Heart left ventricle (tissue), 13 donors: ENCODE data around the gene CLSTN2.

ENCODE experiments used
- POLR2A ChIP-seq, 2 donors: fragments of 450-650 bp; IDR thresholded peaks; one replicate each; pipeline ENCODE4 v1.6.1; 2017; ENCODE audit warnings: antibody characterized with exemption in 2 of 2, mild to moderate bottlenecking in 2 of 2, moderate library complexity in 2 of 2
- TF ChIP-seq, protein P1 (sequence below), 12 donors: fragments of 200-600 bp; sonication (generic) in 4 of 12; IDR thresholded peaks; one replicate each; pipeline versions ENCODE4 v1.5.0 to v1.8.0; 2018 to 2022; ENCODE audit warnings: antibody characterized with exemption in 12 of 12, mild to moderate bottlenecking in 5 of 12
- donor health status: ischemic (EF 13 %, LVEDD 7.1; RV severe dilation, severe dysfunction).
- donor health status: DM: no; HTN: yes; CAD: no.
- donor health status: DM: no; HTN: no; CAD: no.
- donor health status: ischemic (EF 25% LVEDD 6.9; RV normal size, moderate dysfunction).
- donor health status: ischemic (EF 25% LVEDD 5.7; RV mildly dilated, moderate dysfunction).
- donor health status: ischemic (EF 35%, LVEDD 5.7; RV mildly dilated, moderate dysfunction).
- donor health status: nonischemic (EF 11% LVEDD 7.7; RV severe dilation, severe dysfunction).
- donor health status: DM: yes; HTN: yes; CAD: no.
- donor health status: PGD.
- donor health status: ischemic (EF 29% LVEDD 5.4; RV normal size, mild dysfunction).
- donor health status: nonischemic (EF 23%, LVEDD 6.1; RV moderate dilation, normal function).

- TF ChIP-seq, protein P1, sequence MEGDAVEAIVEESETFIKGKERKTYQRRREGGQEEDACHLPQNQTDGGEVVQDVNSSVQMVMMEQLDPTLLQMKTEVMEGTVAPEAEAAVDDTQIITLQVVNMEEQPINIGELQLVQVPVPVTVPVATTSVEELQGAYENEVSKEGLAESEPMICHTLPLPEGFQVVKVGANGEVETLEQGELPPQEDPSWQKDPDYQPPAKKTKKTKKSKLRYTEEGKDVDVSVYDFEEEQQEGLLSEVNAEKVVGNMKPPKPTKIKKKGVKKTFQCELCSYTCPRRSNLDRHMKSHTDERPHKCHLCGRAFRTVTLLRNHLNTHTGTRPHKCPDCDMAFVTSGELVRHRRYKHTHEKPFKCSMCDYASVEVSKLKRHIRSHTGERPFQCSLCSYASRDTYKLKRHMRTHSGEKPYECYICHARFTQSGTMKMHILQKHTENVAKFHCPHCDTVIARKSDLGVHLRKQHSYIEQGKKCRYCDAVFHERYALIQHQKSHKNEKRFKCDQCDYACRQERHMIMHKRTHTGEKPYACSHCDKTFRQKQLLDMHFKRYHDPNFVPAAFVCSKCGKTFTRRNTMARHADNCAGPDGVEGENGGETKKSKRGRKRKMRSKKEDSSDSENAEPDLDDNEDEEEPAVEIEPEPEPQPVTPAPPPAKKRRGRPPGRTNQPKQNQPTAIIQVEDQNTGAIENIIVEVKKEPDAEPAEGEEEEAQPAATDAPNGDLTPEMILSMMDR (IDR thresholded peaks at IDR 0.05) = no peak
- no peak for TF ChIP-seq POLR2A (IDR thresholded peaks at IDR 0.05)
These were observed 492.8 kb downstream of the CLSTN2 start for GRCh38 chr3:140427786-140428185.
